Mesodermal cell (in vitro differentiated cells): ENCODE results near the gene LMTK3. TPM values are rescaled to one million over a fixed set of nuclear protein-coding genes. Genes with fewer than 3 reads are reported as not detected.

Source experiments
- H3K27ac ChIP-seq: 2 replicates; pipeline ENCODE4 v1.7.0; 2013; ENCODE audit warnings: mild to moderate bottlenecking, low read depth, low read length, moderate library complexity; ENCODE audit not compliant: severe bottlenecking
- H3K36me3 ChIP-seq: 2 replicates; pipeline ENCODE4 v1.7.1; 2013; ENCODE audit warnings: mild to moderate bottlenecking, low read length, moderate library complexity; ENCODE audit not compliant: control insufficient read depth, insufficient read depth
- H3K4me1 ChIP-seq: one replicate; pipeline ENCODE4 v1.7.1; 2013; ENCODE audit warnings: mild to moderate bottlenecking, low read length; ENCODE audit not compliant: insufficient read depth, control insufficient read depth, poor library complexity, severe bottlenecking
- H3K4me3 ChIP-seq: 2 replicates; pipeline ENCODE4 v1.7.0; 2013; ENCODE audit warnings: low read length, control low read depth, mild to moderate bottlenecking; ENCODE audit not compliant: insufficient read depth, poor library complexity, severe bottlenecking; ENCODE audit errors: extremely low read depth
- H3K9me3 ChIP-seq: 2 replicates; pipeline ENCODE4 v1.7.1; 2013; ENCODE audit warnings: mild to moderate bottlenecking, low read length, moderate library complexity; ENCODE audit not compliant: control insufficient read depth
- WGBS, 2 experiments: methylation state at CpG; one replicate each; pipeline ENCODE4 v1.1.5; 2013; ENCODE audit warnings: missing lambda C conversion rate in 2 of 2; ENCODE audit not compliant: insufficient coverage in 2 of 2; 5-methylcytosine and 5-hydroxymethylcytosine counted together
- polyA plus RNA-seq, 2 experiments: library from polyadenylated mRNA; stranded (reverse); fragments of 50-300 nt; gene quantifications; one replicate each; pipeline ENCODE4 v1.2.3, GENCODE V29; 2013

LMTK3 gene, protein sequence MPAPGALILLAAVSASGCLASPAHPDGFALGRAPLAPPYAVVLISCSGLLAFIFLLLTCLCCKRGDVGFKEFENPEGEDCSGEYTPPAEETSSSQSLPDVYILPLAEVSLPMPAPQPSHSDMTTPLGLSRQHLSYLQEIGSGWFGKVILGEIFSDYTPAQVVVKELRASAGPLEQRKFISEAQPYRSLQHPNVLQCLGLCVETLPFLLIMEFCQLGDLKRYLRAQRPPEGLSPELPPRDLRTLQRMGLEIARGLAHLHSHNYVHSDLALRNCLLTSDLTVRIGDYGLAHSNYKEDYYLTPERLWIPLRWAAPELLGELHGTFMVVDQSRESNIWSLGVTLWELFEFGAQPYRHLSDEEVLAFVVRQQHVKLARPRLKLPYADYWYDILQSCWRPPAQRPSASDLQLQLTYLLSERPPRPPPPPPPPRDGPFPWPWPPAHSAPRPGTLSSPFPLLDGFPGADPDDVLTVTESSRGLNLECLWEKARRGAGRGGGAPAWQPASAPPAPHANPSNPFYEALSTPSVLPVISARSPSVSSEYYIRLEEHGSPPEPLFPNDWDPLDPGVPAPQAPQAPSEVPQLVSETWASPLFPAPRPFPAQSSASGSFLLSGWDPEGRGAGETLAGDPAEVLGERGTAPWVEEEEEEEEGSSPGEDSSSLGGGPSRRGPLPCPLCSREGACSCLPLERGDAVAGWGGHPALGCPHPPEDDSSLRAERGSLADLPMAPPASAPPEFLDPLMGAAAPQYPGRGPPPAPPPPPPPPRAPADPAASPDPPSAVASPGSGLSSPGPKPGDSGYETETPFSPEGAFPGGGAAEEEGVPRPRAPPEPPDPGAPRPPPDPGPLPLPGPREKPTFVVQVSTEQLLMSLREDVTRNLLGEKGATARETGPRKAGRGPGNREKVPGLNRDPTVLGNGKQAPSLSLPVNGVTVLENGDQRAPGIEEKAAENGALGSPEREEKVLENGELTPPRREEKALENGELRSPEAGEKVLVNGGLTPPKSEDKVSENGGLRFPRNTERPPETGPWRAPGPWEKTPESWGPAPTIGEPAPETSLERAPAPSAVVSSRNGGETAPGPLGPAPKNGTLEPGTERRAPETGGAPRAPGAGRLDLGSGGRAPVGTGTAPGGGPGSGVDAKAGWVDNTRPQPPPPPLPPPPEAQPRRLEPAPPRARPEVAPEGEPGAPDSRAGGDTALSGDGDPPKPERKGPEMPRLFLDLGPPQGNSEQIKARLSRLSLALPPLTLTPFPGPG (N-terminal part only)
- polyA plus RNA-seq (2013, experiment 1 of 2) = 5.9 TPM
- 5.2 TPM for polyA plus RNA-seq (2013, experiment 2 of 2)

DNA sequence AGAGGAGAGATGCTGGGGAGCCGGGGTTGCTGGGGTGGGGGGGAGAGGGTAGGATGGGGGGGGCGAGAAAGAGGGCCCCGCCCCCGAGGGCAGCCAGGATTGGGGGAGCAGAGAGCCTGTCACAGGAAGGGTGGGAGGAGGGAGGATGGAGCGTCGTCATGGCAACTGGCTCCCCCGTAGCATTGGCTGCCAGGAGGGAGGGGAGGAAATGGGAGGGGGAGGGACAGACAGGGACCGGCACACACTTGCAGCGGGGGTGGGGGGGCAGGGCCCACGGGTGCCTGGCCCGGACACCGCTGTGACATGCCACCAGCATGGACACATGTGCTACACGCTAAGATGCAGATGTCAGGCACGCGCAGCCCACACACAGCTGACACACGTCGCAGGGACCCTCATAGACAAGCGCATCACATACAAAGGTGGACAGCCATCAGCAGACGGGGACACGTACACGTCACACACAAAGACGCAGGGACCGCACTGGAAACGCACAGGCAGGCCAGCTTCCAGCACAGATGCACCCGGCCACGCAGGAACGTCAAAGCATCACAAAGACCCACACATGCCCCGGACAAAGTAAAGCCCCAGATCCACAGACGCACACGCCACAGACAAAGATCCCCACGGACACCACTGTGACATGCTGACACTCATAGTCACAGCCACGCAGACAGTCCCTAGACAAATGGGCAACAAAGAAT, at the start of gene LMTK3:
Gene LMTK3 (minus strand): TSS at position 36 of the 704 bp plus-strand sequence. CDS start 259 bp downstream, outside the sequence.
- H3K27ac ChIP-seq = no peak within 1 kb of the TSS
- no peaks in the 10 kb centered on the region for H3K9me3 ChIP-seq
- H3K36me3 ChIP-seq = no peaks in the 10 kb centered on the region
- WGBS, 2 experiments = 31 to 34% methylated on average over 26 to 27 of the region's 32 CpGs
- H3K4me3 ChIP-seq = peak within 1 kb of the TSS; percentile 30
- H3K4me1 ChIP-seq = no peaks in the 10 kb centered on the region

DNA sequence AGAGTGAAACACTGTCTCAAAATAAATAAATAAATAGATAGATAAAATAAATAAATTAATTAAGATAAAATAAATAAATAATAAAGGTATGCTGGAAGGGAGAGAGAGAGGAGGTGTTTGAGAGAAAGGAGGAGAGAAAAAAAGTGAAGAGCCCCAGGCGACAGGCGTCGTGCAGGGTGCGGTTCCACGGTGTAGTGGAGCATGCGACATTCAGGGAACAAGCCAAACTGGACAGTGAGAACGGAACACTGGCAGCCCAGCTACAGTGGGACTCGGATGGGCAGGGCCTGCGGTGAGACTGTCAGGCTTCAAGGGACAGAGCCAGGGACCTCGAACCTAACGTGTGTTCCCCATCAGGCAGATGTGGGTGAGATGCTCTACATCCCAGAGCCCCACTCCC, 49.8 kb upstream of the LMTK3 start:
- 96% methylated on average over 9 to 11 of the region's 11 CpGs for WGBS, 2 experiments
- Histone ChIP-seq H3K36me3 (no peaks in the 10 kb centered on the region), H3K4me3 (no peak overlapping the region), H3K9me3 (no peaks in the 10 kb centered on the region), H3K27ac (no peak overlapping the region), H3K4me1 (peaks cover 3% of the 10 kb centered on the region)

DNA sequence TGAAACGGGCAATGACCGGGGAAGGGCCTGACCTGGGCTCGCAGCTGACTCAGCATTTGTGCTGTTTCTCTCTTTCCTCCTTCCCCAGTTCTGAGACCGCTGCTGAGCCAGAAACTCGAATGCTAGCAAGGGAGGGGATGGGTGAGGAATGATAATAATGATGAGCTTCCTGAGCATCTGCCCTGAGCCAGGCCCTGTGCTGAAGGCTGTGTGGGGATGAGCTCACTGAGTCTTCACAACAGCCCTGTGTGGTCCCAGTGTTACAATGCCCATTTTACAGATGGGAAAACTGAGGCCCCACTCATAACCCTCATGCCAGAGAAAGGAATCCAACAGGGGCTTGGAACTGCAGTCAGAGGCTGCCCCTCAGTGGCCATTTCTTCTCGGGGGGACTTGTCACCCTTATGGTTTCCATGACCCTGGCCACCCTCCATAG, 48.5 kb upstream of the LMTK3 start:
- H3K4me3 ChIP-seq = no peak overlapping the region
- no peak overlapping the region for H3K27ac ChIP-seq
- H3K9me3 ChIP-seq = no peaks in the 10 kb centered on the region
- peaks cover 8% of the 10 kb centered on the region for H3K4me1 ChIP-seq
- H3K36me3 ChIP-seq = no peaks in the 10 kb centered on the region
- WGBS, 2 experiments = 96 to 97% methylated on average over 3 to 5 of the region's 6 CpGs

DNA sequence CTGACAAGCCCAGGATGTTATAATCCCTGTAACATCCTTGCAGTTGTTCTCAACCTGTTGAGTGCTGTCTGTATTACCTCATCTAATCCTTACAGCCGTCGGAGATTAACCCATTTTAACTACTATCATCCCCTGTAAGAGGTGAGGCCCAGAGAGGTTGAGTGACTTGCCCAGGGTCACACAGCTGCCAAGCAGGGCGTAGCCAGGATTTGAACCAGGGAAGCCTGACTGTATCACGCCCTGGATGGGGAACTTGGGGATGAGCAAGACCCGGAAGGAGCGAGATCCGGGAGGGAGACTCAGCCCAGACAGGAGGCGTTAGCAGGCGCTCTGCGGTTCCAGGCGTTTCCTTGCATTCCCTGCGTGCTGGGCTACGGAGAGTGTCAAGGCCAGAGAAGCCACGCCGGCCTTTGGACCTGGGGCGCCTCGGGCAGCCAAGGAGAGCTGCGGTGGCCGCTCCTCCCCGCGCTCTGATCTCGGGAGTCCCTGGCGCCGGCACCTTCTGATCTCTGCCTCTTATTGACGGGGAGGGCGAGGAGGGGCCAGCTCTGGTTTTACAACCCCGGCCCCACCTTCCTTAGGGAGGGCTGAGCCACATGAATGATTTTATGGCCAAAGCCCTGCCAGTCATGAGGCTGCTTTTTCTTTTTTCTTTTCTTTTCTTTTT, 46.5 kb upstream of the LMTK3 start:
- Histone ChIP-seq H3K9me3 (no peaks in the 10 kb centered on the region), H3K27ac (no peak overlapping the region), H3K4me3 (no peak overlapping the region), H3K4me1 (peaks cover 16% of the 10 kb centered on the region), H3K36me3 (no peaks in the 10 kb centered on the region)
- 43 to 52% methylated on average over 19 to 24 of the region's 27 CpGs for WGBS, 2 experiments

DNA sequence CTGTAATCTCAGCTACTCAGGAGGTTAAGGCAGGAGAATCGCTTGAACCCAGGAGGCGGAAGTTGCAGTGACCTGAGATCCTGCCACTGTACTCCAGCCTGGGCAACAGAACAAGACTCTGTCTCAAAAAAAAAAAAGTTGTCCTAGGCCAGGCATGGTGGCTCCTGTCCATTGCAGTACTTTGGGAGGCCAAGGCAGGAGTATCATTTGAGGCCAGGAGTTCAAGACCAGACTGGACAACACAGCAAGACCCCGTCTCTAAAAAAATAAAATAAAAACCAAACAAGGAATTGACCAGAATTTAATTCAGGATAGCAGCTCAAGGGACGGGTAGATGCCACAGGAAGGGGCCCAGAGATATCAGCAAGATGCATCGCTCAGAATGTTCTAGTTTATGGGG, 45.2 kb upstream of the LMTK3 start:
- WGBS, 2 experiments = 92 to 96% methylated on average over 2 to 4 of the region's 5 CpGs
- peaks cover 18% of the 10 kb centered on the region for H3K4me1 ChIP-seq
- no peak overlapping the region for H3K27ac ChIP-seq
- no peaks in the 10 kb centered on the region for H3K36me3 ChIP-seq
- no peaks in the 10 kb centered on the region for H3K9me3 ChIP-seq
- no peak overlapping the region for H3K4me3 ChIP-seq

DNA sequence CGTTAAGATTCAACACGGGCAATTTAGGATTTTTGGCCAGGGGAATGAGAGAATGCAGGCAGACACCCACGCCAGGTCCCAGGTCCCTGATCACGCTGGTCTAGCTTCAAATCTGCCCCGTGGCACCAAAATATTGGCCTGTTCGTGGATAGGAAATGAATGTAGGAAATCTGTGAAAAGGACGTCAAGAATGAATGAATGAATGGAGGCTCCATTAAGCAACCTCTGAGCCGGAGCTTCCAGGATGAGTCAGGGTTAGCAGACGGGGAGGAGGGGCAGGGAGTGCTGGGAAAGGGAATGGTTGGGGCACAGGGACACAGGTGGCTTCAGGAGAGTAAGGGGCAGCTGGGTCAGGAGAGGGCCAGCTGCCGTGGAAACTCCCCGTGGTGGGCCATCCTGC, 44.5 kb upstream of the LMTK3 start:
- no peaks in the 10 kb centered on the region for H3K9me3 ChIP-seq
- H3K36me3 ChIP-seq = no peaks in the 10 kb centered on the region
- H3K4me3 ChIP-seq = no peak overlapping the region
- H3K4me1 ChIP-seq = peaks cover 18% of the 10 kb centered on the region
- no peak overlapping the region for H3K27ac ChIP-seq
- 56 to 61% methylated on average over 10 to 11 of the region's 11 CpGs for WGBS, 2 experiments

DNA sequence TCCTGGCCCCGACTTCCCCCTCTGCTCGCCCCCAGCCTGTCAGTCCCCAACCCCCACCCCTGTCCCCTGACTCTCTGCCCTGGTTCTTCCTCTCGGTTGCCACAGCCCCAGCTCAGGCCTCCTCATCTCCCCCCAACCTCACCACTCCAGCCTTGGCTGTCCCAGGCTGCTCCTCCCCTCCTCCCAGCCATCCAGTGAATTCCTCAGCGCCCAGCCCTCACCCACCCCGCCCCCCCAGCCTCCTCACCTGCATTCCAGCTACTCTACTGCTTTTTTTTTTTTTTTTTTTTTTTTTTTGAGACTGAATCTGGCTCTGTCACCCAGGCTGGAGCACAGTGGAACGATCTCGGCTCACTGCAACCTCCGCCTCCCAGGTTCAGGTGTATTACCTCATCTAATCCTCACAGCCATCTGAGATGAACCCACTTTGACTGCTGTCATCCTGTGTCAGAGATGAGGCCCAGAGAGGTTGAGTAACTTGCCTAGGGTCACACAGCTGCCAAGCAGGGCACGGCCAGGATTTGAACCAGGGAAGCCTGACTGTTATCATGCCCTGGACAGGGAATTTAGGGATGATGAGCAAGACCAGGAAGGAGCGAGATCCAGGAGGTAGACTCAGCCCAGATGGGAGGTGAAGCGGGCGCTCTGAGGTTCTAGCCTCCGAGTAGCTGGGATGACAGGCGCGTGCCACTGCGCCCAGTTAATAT, 42.9 kb upstream of the LMTK3 start:
- WGBS, 2 experiments = 52 to 83% methylated on average over 9 to 11 of the region's 16 CpGs
- Histone ChIP-seq H3K36me3 (no peaks in the 10 kb centered on the region), H3K4me1 (peaks cover 18% of the 10 kb centered on the region), H3K27ac (peak overlapping the region; percentile 70), H3K4me3 (no peak overlapping the region), H3K9me3 (no peaks in the 10 kb centered on the region)

DNA sequence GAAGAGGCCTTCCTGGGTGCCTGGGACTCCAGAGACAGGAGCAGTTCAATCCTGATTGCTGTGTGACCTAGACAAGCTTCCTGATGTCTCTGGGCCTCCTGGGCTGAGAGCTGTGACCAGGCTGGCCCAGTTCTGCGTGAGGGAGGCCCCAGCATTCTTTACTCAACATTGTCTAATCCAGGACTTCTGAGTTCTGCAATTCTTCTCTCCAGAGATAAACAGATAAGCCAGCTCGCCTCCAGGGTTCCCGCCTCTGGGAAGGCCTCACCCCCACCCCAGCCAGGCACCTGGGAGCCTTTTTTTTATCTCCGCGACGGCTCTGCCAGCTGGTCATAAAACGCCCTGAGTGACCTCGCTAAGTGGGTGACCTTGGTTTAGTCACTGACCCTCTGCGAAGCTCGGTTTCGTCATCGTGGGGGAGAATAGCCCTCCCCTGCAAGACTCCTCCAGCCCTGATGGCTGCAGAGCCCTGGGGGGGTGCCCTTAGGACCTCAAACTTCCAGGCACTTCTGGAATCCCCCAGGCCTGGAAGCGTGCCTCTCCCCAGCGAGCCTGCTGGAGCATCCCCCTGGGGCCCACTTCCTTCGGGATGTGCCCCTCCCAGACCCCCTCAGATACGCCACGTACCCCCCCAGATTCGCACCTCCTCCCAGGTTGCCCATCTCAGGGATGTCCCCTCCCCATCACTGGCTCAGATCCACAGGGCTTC, 42.2 kb upstream of the LMTK3 start:
- Histone ChIP-seq H3K36me3 (no peaks in the 10 kb centered on the region), H3K4me1 (peaks cover 18% of the 10 kb centered on the region), H3K4me3 (no peak overlapping the region), H3K27ac (peak overlapping the region; percentile 70), H3K9me3 (no peaks in the 10 kb centered on the region)
- 24 to 30% methylated on average over 10 to 13 of the region's 18 CpGs for WGBS, 2 experiments
